ENCODE data around the gene PRKCG. TPM values are rescaled to one million over a fixed set of nuclear protein-coding genes. Genes with fewer than 3 reads are reported as not detected.

The PRKCG gene
- total and polyA plus RNA-seq, 2 donors from 2014 or later = not detected

DNA sequence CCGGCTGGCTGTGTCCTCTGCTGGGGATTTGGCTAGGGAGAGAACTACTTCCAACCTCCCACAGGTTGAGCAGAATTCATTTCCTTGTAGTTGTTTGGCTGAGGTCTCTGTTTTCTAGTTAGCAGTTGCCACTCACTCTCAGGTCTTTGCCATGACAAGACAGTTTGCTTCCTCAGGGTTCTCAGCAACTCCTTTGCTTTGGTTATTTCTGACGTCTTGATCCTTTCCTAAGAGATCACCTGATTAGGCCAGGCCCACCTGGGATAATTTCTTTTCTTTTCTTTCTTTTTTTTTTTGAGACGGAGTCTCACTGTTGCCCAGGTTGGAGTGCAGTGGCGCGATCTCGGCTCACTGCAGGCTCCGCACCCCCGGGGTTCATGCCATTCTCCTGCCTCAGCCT, 71.4 kb downstream of the PRKCG start:
- Histone ChIP-seq H3K4me3 (ENCODE audit: low read length in 3 of 3) (no peak overlapping the region), H3K36me3 (ENCODE audit: control insufficient read depth in 2 of 3, insufficient read depth in 3 of 3, low read length in 3 of 3) (no peaks in the 10 kb centered on the region), H3K4me1 (ENCODE audit: control insufficient read depth in 2 of 3, insufficient read depth in 2 of 3, low read depth in 1 of 3, low read length in 3 of 3) (no peaks in the 10 kb centered on the region), H3K27ac (ENCODE audit: low read depth in 2 of 2, low read length in 2 of 2) (no peak overlapping the region), H3K9me3 (ENCODE audit: control insufficient read depth in 2 of 3, insufficient read depth in 1 of 3, low read length in 3 of 3) (peaks cover 0 to 3% (median 0%) of the 10 kb centered on the region in 3 donors), H3K9ac (ENCODE audit: low read length in 3 of 3) (no peak overlapping the region), H3K27me3 (ENCODE audit: control insufficient read depth, insufficient read depth, low read length) (peaks cover 7% of the 10 kb centered on the region)
- intact Hi-C loops (cut with DNase I) = no loop called here
- DNase-seq = no peak
- TF ChIP-seq, protein P1, sequence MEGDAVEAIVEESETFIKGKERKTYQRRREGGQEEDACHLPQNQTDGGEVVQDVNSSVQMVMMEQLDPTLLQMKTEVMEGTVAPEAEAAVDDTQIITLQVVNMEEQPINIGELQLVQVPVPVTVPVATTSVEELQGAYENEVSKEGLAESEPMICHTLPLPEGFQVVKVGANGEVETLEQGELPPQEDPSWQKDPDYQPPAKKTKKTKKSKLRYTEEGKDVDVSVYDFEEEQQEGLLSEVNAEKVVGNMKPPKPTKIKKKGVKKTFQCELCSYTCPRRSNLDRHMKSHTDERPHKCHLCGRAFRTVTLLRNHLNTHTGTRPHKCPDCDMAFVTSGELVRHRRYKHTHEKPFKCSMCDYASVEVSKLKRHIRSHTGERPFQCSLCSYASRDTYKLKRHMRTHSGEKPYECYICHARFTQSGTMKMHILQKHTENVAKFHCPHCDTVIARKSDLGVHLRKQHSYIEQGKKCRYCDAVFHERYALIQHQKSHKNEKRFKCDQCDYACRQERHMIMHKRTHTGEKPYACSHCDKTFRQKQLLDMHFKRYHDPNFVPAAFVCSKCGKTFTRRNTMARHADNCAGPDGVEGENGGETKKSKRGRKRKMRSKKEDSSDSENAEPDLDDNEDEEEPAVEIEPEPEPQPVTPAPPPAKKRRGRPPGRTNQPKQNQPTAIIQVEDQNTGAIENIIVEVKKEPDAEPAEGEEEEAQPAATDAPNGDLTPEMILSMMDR (IDR thresholded peaks at IDR 0.05; ENCODE audit: borderline replicate concordance, extremely low read depth, insufficient read depth) = no peak
- FAIRE-seq = no peak

Other genes starting within 250 kb of the PRKCG start
- gene NLRP12, start 57.9 kb upstream of the PRKCG start, total RNA-seq = 1.1 TPM
- gene NLRP12, start 57.9 kb upstream of the PRKCG start, polyA plus RNA-seq (ENCODE audit: insufficient read depth, low read depth, low replicate concordance) = not detected
- gene MYADM, start 14.3 kb upstream of the PRKCG start, total RNA-seq = 90.3 TPM
- gene MYADM, start 14.3 kb upstream of the PRKCG start, polyA plus RNA-seq (ENCODE audit: insufficient read depth, low read depth, low replicate concordance) = 13.1 TPM
- gene CACNG7, start 27.1 kb downstream of the PRKCG start, total RNA-seq = not detected
- gene CACNG7, start 27.1 kb downstream of the PRKCG start, polyA plus RNA-seq (ENCODE audit: insufficient read depth, low read depth, low replicate concordance) = not detected
- 0.03 TPM for gene CACNG8, start 80.7 kb downstream of the PRKCG start, total RNA-seq
- not detected for gene CACNG8, start 80.7 kb downstream of the PRKCG start, polyA plus RNA-seq (ENCODE audit: insufficient read depth, low read depth, low replicate concordance)
- not detected for gene CACNG6, start 109.4 kb downstream of the PRKCG start, total RNA-seq
- gene CACNG6, start 109.4 kb downstream of the PRKCG start, polyA plus RNA-seq (ENCODE audit: insufficient read depth, low read depth, low replicate concordance) = not detected
- gene VSTM1, start 181.7 kb downstream of the PRKCG start, total RNA-seq = 0.35 TPM
- 1.0 TPM for gene VSTM1, start 181.7 kb downstream of the PRKCG start, polyA plus RNA-seq (ENCODE audit: insufficient read depth, low read depth, low replicate concordance)
- gene TARM1, start 199.2 kb downstream of the PRKCG start, total RNA-seq = not detected
- not detected for gene TARM1, start 199.2 kb downstream of the PRKCG start, polyA plus RNA-seq (ENCODE audit: insufficient read depth, low read depth, low replicate concordance)
- gene OSCAR, start 218.6 kb downstream of the PRKCG start, total RNA-seq = 5.1 TPM
- gene OSCAR, start 218.6 kb downstream of the PRKCG start, polyA plus RNA-seq (ENCODE audit: insufficient read depth, low read depth, low replicate concordance) = 0.77 TPM
- 132 TPM for gene NDUFA3, start 220.7 kb downstream of the PRKCG start, total RNA-seq
- gene NDUFA3, start 220.7 kb downstream of the PRKCG start, polyA plus RNA-seq (ENCODE audit: insufficient read depth, low read depth, low replicate concordance) = 1,006 TPM
- gene TFPT, start 233.5 kb downstream of the PRKCG start, total RNA-seq = 19.2 TPM
- 31.6 TPM for gene TFPT, start 233.5 kb downstream of the PRKCG start, polyA plus RNA-seq (ENCODE audit: insufficient read depth, low read depth, low replicate concordance)
- 57.2 TPM for gene PRPF31, start 233.6 kb downstream of the PRKCG start, total RNA-seq
- gene PRPF31, start 233.6 kb downstream of the PRKCG start, polyA plus RNA-seq (ENCODE audit: insufficient read depth, low read depth, low replicate concordance) = 55.9 TPM

Data from kidney (tissue), 14 donors.